ENCODE data around the gene SNX19. TPM values are rescaled to one million over a fixed set of nuclear protein-coding genes. Genes with fewer than 3 reads are reported as not detected.
A peak's percentile ranks its signal among the peaks of the same experiment; 100 is the strongest.

Gene SNX19
- total RNA-seq, 8 experiments from 2014 or later = 25.7 to 73.8 (median 43.8) TPM

DNA sequence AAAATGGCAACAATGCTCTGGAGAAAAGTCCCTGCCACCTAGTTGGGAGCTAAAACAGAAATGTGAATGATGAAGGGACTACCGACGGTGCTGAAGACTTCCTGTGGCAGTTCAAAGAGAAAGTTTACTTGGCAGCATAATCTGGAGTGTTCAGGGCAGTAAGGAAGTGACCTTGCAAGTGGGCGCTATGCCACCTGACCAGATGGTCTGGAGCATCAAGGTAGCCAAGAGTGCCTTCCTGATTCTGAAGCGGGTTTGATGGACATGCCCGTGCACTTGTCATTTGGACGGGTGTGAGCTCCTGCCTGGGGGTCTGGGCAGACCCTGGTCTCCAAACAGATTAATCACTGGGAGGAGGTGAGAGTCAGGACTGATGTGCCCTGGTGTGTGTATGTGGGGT, 1.8 kb upstream of the SNX19 start:
- 45 to 100% (median 83%) methylated on average over 1 to 4 of the region's 6 CpGs; no CpG with 5 or more reads in 5 of the 10 experiments for WGBS, 10 experiments
- ATAC-seq (replicated peaks in 6 of 8) = no peak
- in situ Hi-C loops (cut with MboI; ENCODE audit: low pct_unique_long_range_greater_than_20kb in 2 of 9, low sequenced_read_pairs in 9 of 9, unreplicated experiment in 9 of 9) = no loop called here
- Histone ChIP-seq H3K27ac (no peak overlapping the region), H3K4me3 (no peak overlapping the region), H3K4me1 (replicated peaks in 1 of 2) (peaks cover 12 to 16% of the 10 kb centered on the region in 2 donors)

DNA sequence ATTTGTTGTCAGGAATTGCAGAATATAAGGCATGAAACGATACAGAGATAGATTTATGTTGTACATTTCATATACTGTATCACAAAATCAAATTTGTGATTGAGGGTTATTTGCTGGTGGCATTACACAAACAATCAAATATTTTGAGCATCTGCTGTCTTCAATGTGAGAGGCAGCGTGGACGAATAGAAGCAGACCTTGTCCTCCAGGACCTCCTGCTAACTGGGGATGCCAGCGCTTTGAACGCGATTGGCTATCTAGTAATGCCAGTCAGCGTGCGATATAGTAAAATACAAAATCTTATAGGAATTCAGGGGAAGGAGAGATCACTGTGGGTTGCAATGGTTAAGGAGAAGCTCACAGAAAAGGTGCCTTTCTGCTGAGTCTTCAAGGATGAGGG, 631 bp upstream of the SNX19 start:
- Histone ChIP-seq H3K4me1 (replicated peaks in 1 of 2) (peaks cover 12 to 17% of the 10 kb centered on the region in 2 donors), H3K27ac (no peak overlapping the region), H3K4me3 (peak overlapping the region; percentile 52 to 95 (median 60))
- 30 to 100% (median 78%) methylated on average over 2 to 8 of the region's 8 CpGs; no CpG with 5 or more reads in 3 of the 10 experiments for WGBS, 10 experiments
- in situ Hi-C loops (cut with MboI; ENCODE audit: low pct_unique_long_range_greater_than_20kb in 2 of 9, low sequenced_read_pairs in 9 of 9, unreplicated experiment in 9 of 9) = no loop called here
- no peak for ATAC-seq (replicated peaks in 6 of 8)

DNA sequence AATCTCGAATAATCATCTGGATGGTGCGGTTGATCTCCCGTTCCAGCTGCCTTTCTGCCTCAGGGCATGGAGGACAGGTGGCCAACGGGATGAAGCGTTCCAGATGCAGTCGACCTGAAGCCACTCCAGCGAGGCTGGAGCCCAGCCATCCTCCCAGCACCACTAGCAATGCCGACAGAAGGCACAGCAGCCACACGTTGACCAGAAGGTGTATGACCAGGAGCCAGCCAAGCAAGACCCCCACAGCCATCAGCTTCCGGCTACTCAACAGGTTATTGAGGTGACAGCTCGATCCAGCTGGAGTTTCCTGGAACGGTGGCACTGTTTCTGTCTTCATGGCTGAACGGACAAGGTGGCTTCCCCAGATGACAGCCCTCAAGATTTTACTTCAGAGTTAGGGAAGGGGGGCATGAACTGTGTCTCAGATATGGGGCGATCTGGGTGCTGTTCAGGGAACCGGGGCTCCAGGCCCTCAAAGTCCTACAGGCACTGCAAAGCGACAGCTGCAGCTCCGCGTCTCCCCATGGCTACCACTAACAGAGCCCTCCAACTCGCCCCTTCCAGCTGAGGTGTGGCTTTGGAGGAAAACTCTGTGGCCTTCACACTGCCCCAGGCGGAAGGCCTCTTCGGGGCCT, 559 bp downstream of the SNX19 start:
- peak in 1 of 8 experiments; percentile 69 for ATAC-seq (replicated peaks in 6 of 8)
- WGBS, 10 experiments = 5 to 94% (median 41%) methylated on average over 1 to 6 of the region's 21 CpGs; no CpG with 5 or more reads in 1 of the 10 experiments
- Histone ChIP-seq H3K4me1 (replicated peaks in 1 of 2) (peaks cover 12 to 17% of the 10 kb centered on the region in 2 donors), H3K27ac (peak overlapping the region; percentile 58 to 92), H3K4me3 (peak overlapping the region; percentile 52 to 95 (median 60))
- in situ Hi-C loops (cut with MboI; ENCODE audit: low pct_unique_long_range_greater_than_20kb in 2 of 9, low sequenced_read_pairs in 9 of 9, unreplicated experiment in 9 of 9) = no loop called here

DNA sequence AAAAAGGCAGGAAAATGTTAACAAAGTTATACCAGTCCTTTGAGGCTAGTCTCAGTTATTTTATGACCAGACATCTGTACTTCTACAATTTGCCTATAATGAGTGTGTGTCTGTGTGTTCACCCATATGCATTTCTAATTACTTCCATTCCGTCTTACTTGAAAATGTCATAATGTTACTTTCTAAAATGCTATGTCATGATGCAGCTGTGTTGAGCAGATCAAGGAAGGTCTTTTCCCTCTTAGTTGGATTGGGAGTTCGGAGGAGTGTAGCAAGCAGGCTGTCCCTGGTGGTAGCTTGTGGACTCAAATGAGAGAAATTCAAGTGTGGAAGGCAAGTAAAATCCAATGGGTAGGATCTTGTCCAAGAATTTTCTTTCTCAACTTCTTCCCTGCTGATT, 3.0 kb downstream of the SNX19 start:
- Histone ChIP-seq H3K4me1 (replicated peaks in 1 of 2) (peaks cover 12 to 17% of the 10 kb centered on the region in 2 donors), H3K4me3 (no peak overlapping the region), H3K27ac (no peak overlapping the region)
- in situ Hi-C loops (cut with MboI; ENCODE audit: low pct_unique_long_range_greater_than_20kb in 2 of 9, low sequenced_read_pairs in 9 of 9, unreplicated experiment in 9 of 9) = no loop called here
- WGBS, 10 experiments = 30 to 100% (median 83%) methylated on average over 1 to 2 of the region's 2 CpGs; no CpG with 5 or more reads in 1 of the 10 experiments
- ATAC-seq (replicated peaks in 6 of 8) = peak in 1 of 8 experiments; percentile 3

DNA sequence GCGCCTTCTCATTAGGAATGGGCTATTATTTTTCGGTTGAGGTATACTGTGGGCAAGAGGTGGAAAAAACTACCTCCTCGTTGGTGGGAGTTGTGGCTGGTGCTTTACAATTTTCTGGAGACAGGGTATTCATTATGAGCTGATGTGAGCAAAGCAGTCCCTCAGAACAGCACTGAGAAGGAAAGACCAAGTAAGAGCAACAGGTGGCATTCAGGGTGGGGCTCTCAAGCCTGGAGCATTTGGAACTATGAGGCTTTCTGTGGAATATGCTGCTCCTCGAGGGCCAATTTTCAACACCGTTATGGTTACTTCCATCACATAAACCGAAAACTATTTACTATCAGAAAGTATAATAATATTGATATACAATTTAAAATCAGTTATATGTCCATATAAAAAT, 3.7 kb downstream of the SNX19 start:
- peaks cover 12 to 17% of the 10 kb centered on the region in 2 donors for H3K4me1 ChIP-seq (replicated peaks in 1 of 2)
- no peak overlapping the region for H3K27ac ChIP-seq
- in situ Hi-C loops (cut with MboI; ENCODE audit: low pct_unique_long_range_greater_than_20kb in 2 of 9, low sequenced_read_pairs in 9 of 9, unreplicated experiment in 9 of 9) = no loop called here
- ATAC-seq (replicated peaks in 6 of 8) = no peak
- H3K4me3 ChIP-seq = no peak overlapping the region
- 67 to 100% (median 92%) methylated on average over 1 to 6 of the region's 6 CpGs; no CpG with 5 or more reads in 2 of the 10 experiments for WGBS, 10 experiments

DNA sequence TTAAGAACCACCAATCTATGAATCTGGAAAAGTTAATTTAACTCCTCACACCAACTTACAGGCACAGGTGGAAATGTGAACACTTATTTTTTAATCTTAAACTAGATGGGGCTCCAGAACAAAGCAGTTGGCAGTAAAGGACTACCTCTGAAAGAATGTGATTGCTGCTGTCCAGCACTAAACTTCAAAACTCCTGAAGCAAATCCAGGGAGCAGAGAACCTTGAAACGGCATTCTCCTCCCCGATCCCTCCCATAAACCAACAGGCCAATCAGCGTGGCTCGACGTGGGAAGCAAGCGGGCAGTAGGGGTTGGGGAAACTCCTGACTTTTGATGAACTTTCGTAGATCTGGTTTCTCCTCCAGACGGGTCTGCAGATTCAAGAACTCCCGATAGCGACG, 5.0 kb downstream of the SNX19 start:
- Histone ChIP-seq H3K27ac (no peak overlapping the region), H3K4me3 (no peak overlapping the region), H3K4me1 (replicated peaks in 1 of 2) (peaks cover 12 to 14% of the 10 kb centered on the region in 2 donors)
- in situ Hi-C loops (cut with MboI; ENCODE audit: low pct_unique_long_range_greater_than_20kb in 2 of 9, low sequenced_read_pairs in 9 of 9, unreplicated experiment in 9 of 9) = no loop called here
- WGBS, 10 experiments = 76 to 100% (median 93%) methylated on average over 2 to 8 of the region's 11 CpGs; no CpG with 5 or more reads in 3 of the 10 experiments
- no peak for ATAC-seq (replicated peaks in 6 of 8)

DNA sequence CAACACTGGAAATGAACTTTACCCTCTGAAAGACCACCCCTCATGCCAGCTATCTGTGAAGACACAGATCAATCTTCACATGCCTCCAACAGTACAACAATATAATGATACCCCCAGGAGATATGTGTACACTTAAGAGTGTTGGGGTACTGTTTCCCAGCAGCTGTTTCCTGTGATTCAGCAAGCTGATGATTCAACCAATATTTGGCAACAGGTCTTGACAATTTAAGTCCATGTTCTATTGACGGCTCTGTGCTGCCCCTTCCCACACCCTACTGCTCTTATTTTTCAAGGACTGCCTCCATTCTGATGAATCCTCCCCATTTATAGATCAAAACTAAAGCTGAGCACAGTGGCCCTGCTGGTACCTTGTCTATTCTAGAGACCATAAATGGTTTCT, 6.6 kb downstream of the SNX19 start:
- Histone ChIP-seq H3K27ac (no peak overlapping the region), H3K4me3 (no peak overlapping the region), H3K4me1 (replicated peaks in 1 of 2) (peaks cover 6 to 9% of the 10 kb centered on the region in 2 donors)
- ATAC-seq (replicated peaks in 6 of 8) = no peak
- WGBS, 10 experiments = 11 to 100% (median 100%) methylated on average over 1 of the region's 1 CpG; no CpG with 5 or more reads in 5 of the 10 experiments
- in situ Hi-C loops (cut with MboI; ENCODE audit: low pct_unique_long_range_greater_than_20kb in 2 of 9, low sequenced_read_pairs in 9 of 9, unreplicated experiment in 9 of 9) = no loop called here

DNA sequence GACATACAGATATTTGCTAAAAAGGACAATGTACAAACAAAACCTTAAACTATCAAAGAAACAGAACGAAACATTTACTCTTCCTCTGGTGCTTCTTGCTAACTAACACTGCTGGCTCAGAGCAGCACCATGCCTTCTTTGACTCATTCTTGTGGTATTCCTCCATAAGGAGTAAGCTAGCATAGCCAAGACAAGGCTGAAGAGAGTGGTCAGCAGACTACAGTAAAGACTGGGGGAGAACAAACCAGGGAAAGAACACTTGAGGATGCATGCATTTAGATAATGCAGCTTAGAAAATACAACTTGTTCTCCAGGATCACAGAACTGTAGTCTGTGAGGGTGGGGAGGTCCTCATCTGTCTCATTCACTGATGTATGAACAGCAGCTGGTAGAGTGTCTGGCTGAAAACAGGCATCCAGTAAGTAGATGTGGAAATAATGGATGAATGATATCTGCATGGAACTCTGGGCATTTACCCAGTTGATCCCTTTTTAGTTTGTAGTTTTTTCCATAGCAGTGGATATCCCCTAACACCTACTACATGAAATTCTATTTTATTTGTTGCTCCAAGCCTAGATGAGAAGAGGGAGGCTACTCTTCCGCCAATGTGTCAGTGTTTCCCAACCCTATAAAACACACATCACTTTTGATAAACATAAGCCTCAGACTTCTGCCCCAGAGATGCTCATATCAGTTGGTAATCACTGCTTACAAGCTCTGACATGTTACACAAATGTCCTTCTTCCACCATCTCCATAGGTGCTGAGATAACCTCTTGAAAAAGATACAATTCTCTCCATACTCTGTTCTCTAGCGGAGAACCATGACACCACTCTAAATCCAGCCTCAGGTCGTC, 7.3 kb downstream of the SNX19 start:
- H3K27ac ChIP-seq = no peak overlapping the region

DNA sequence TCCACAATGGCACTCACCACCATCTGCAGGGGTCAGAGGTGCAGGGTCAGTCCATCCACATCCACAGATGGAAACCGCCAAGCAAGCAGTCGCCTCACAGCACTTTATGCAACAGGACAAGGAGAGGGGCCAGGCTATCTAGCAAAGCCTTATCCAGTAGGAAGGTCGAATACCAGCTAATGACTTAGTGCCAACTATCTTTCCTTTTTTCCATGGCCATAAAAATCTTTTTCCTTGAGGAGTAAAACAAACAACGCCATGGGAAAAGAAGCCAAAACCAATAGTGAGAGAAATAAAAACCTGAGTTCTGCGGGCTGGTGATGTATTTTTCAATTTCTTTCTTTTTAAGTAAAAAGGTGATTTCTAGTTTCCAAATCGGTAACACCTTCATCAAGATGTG, 8.2 kb downstream of the SNX19 start:
- Histone ChIP-seq H3K27ac (no peak overlapping the region), H3K4me3 (no peak overlapping the region), H3K4me1 (replicated peaks in 1 of 2) (peaks cover 0 to under 1% of the 10 kb centered on the region in 2 donors)
- in situ Hi-C loops (cut with MboI; ENCODE audit: low pct_unique_long_range_greater_than_20kb in 2 of 9, low sequenced_read_pairs in 9 of 9, unreplicated experiment in 9 of 9) = no loop called here
- no peak for ATAC-seq (replicated peaks in 6 of 8)
- WGBS, 10 experiments = 80 to 100% (median 98%) methylated on average over 2 to 6 of the region's 6 CpGs; no CpG with 5 or more reads in 1 of the 10 experiments

More for the DNA sequence above, 7.3 kb downstream of the SNX19 start:
- ATAC-seq (replicated peaks in 6 of 8) = peak in 2 of 8 experiments; percentile 79 to 81
- Histone ChIP-seq H3K4me1 (replicated peaks in 1 of 2) (peaks cover under 1 to 7% of the 10 kb centered on the region in 2 donors), H3K4me3 (no peak overlapping the region)
- in situ Hi-C loops (cut with MboI; ENCODE audit: low pct_unique_long_range_greater_than_20kb in 2 of 9, low sequenced_read_pairs in 9 of 9, unreplicated experiment in 9 of 9) = no loop called here
- 57 to 100% (median 82%) methylated on average over 1 to 4 of the region's 4 CpGs for WGBS, 10 experiments

DNA sequence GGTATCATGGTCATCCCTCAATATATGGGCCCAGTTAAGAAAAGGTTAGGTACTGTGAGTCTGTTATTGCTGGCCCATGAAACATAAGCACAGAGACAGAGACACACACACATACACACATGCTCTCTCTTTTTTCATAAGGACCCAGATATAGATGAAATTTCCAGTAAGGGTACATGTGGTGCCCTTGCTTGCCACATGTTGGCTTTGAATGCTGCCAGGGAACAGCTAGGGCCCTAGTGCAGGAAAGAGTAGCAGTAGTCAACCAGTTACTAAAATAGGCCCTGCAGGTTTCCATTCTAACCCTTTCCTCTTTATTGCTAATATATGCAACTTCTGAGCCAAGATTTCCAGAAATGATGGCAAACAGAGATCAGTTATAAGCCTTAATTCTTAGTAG, 9.1 kb downstream of the SNX19 start:
- Histone ChIP-seq H3K4me3 (no peak overlapping the region), H3K4me1 (replicated peaks in 1 of 2) (no peaks in the 10 kb centered on the region), H3K27ac (no peak overlapping the region)
- in situ Hi-C loops (cut with MboI; ENCODE audit: low pct_unique_long_range_greater_than_20kb in 2 of 9, low sequenced_read_pairs in 9 of 9, unreplicated experiment in 9 of 9) = no loop called here
- peak in 1 of 8 experiments; percentile 46 for ATAC-seq (replicated peaks in 6 of 8)

DNA sequence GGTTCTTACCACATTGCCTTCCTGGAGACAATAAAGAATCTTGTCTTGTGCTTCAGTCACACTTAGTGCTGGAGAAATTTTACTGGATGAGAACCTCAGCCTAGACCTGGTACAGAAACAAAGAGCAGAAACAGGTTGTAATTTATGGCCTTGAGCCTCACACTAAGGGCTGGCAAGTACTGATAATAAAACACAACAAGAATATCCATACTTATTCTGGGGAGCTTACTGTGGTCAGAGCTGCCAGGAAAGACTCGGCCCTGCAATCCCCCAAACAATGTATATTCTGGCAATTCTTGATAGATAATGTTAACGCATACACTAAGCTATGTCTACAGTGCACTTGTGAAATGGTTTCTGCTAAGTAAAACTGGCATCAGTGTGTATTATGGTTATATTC, 9.7 kb downstream of the SNX19 start:
- 95 to 100% (median 100%) methylated on average over 1 to 2 of the region's 2 CpGs; no CpG with 5 or more reads in 4 of the 10 experiments for WGBS, 10 experiments
- Histone ChIP-seq H3K4me3 (no peak overlapping the region), H3K4me1 (replicated peaks in 1 of 2) (no peaks in the 10 kb centered on the region), H3K27ac (no peak overlapping the region)
- in situ Hi-C loops (cut with MboI; ENCODE audit: low pct_unique_long_range_greater_than_20kb in 2 of 9, low sequenced_read_pairs in 9 of 9, unreplicated experiment in 9 of 9) = no loop called here
- no peak for ATAC-seq (replicated peaks in 6 of 8)

DNA sequence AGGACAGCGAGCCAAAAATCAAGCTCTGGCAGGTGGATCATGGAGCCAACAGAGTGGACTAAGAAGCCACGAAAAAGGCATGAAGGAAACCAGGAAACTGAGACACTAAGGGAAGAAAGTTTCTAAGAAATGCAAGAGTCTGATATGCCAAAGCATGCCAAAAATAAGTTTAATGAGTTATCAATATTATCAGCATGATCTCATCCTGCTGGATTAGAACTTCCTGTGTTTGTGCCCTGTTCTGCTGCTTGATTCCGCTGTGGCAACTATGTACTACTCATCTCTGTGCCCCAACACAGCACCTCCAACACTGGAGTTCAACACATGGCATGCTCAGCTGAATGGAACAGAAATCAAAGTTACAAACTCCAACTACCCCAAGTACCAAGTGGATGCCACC, 10.8 kb downstream of the SNX19 start:
- Histone ChIP-seq H3K4me3 (no peak overlapping the region), H3K27ac (no peak overlapping the region), H3K4me1 (replicated peaks in 1 of 2) (no peaks in the 10 kb centered on the region)
- no peak for ATAC-seq (replicated peaks in 6 of 8)
- in situ Hi-C loops (cut with MboI; ENCODE audit: low pct_unique_long_range_greater_than_20kb in 2 of 9, low sequenced_read_pairs in 9 of 9, unreplicated experiment in 9 of 9) = no loop called here
- 80 to 100% (median 89%) methylated on average over 1 to 3 of the region's 3 CpGs; no CpG with 5 or more reads in 1 of the 10 experiments for WGBS, 10 experiments

DNA sequence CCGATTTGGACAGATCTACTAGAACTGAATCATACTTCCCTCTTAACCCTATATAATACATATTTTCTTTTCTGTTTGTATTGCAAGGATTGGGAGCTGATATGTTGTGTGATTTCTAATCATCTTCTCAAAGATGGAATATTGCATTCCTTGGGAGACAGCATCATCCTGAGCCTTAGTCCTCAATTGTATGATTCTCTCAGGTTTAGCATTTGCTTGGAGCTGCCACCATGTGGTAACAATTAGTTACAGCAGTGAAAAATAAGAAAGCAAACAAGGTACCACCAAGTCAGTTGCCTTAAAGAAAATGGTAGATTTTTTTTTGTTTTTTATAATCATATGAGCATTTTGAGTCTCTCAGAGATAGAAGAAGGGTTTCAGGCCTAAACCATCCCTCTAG, 11.9 kb downstream of the SNX19 start:
- Histone ChIP-seq H3K4me3 (no peak overlapping the region), H3K4me1 (replicated peaks in 1 of 2) (no peaks in the 10 kb centered on the region), H3K27ac (no peak overlapping the region)
- ATAC-seq (replicated peaks in 6 of 8) = peak in 3 of 8 experiments; percentile 42 to 60 (median 43)
- 83 to 100% (median 94%) methylated on average over 1 of the region's 1 CpG; no CpG with 5 or more reads in 6 of the 10 experiments for WGBS, 10 experiments
- in situ Hi-C loops (cut with MboI; ENCODE audit: low pct_unique_long_range_greater_than_20kb in 2 of 9, low sequenced_read_pairs in 9 of 9, unreplicated experiment in 9 of 9) = no loop called here

Data from motor neuron (in vitro differentiated cells).